Activated CD4-positive, alpha-beta T cell treated with anti-CD3 and anti-CD28 coated beads, Interleukin-2, amount 10 ng/mL, durations not matched to agents 24 days and 14 days (primary cell): ENCODE results near the gene NCKAP1. TPM values are rescaled to one million over a fixed set of nuclear protein-coding genes. Genes with fewer than 3 reads are reported as not detected.
"Not testable (repeated sequence)": the region's sequence is repeated elsewhere in the genome, so short reads cannot be mapped to it uniquely, and the experiment has no call there.

ENCODE experiments used
- DNase-seq: peaks from one replicate; pipeline ENCODE4 v3.0.0; 2022
- H3K27ac Mint-ChIP-seq: one replicate; pipeline ENCODE4 v1.8.0; 2022; ENCODE audit warnings: mild to moderate bottlenecking, mixed read lengths
- H3K27me3 Mint-ChIP-seq: one replicate; pipeline ENCODE4 v1.8.0; 2022; ENCODE audit warnings: mixed read lengths
- H3K36me3 Mint-ChIP-seq: one replicate; pipeline ENCODE4 v1.8.0; 2022; ENCODE audit warnings: low read depth, mild to moderate bottlenecking, mixed read lengths
- H3K4me1 Mint-ChIP-seq: one replicate; pipeline ENCODE4 v1.8.0; 2021; ENCODE audit warnings: mixed read lengths
- H3K4me3 Mint-ChIP-seq: one replicate; pipeline ENCODE4 v1.8.0; 2022; ENCODE audit warnings: mild to moderate bottlenecking, moderate library complexity, mixed read lengths
- H3K9me3 Mint-ChIP-seq: one replicate; pipeline ENCODE4 v1.8.0; 2021; ENCODE audit warnings: mixed read lengths
- intact Hi-C: fragments of 100-400 bp; cut with micrococcal nuclease; formaldehyde crosslinking; loops from one replicate; pipeline ENCODE4 v1.15.1; 2023
- total RNA-seq: library from RNA; stranded (reverse); gene quantifications from 2 replicates; pipeline ENCODE4 v1.2.3, GENCODE V29; 2022

The NCKAP1 gene
- total RNA-seq, 1 donor from 2014 or later, result 14.5 TPM

DNA sequence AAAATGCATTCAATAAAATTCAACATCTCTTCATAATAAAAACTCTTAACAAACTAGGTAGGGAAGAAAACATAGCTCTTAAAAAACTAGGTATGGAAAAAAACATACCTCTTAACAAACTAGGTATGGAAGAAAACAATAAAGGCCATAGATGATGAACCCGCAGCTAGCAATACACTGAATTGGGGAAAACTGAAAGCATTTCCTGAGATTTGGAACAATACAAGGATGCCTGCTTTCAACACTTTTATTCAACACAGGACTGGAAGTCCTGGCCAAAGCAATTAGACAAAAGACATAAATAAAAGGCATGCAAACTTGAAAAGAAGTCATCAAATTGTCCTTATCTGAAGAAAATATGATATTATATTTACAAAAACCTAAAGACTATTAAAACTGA, 67.8 kb downstream of the NCKAP1 start:
- no peaks in the 10 kb centered on the region for H3K4me1 Mint-ChIP-seq
- H3K36me3 Mint-ChIP-seq, result peaks cover 5% of the 10 kb centered on the region
- intact Hi-C loops, result no loop called here
- H3K4me3 Mint-ChIP-seq, result no peak overlapping the region
- no peaks in the 10 kb centered on the region for H3K9me3 Mint-ChIP-seq
- H3K27me3 Mint-ChIP-seq, result no peaks in the 10 kb centered on the region
- H3K27ac Mint-ChIP-seq, result no peak overlapping the region
- DNase-seq, result no peak

DNA sequence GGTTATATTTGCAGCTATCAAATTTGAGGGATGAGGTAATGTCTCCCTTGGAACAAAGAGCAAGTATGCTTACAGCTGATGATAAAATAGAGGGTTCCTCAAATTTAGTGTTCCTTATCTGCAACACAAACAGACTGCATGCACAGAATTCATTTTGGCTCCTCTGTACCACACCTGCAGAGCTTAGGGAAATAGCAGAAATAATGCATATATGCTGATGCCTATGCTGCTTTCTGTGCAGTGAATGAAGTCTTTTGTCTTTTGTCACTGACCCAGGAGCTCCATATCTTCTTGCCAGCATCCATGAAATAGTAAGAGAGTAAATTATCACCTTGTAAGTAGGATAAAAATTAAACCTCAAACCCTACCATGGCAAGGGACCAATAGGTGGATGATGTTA, 69.8 kb downstream of the NCKAP1 start:
- no peak for DNase-seq
- no peaks in the 10 kb centered on the region for H3K9me3 Mint-ChIP-seq
- H3K27me3 Mint-ChIP-seq, result no peaks in the 10 kb centered on the region
- no peaks in the 10 kb centered on the region for H3K4me1 Mint-ChIP-seq
- H3K27ac Mint-ChIP-seq, result no peak overlapping the region
- intact Hi-C loops, result no loop called here
- H3K4me3 Mint-ChIP-seq, result no peak overlapping the region
- peaks cover 5% of the 10 kb centered on the region for H3K36me3 Mint-ChIP-seq

DNA sequence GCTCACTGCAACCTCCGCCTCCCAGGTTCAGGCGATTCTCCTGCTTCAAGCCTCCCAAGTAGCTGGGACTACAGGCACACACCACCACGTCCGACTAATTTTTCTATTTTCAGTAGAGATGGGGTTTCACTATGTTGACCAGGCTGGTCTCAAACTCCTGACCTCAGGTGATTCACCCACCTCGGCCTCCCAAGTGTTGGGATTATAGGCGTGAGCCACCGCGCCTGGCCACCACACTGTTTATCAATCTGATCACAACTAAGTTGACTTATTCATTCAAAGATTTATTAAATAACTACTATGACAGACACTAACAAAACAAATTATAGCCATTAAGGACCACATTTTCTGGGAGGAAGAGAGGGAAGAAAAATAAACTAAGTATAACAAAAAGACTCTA, 71.9 kb downstream of the NCKAP1 start:
- intact Hi-C loops, H3K27ac Mint-ChIP-seq, H3K4me1 Mint-ChIP-seq, H3K36me3 Mint-ChIP-seq, H3K9me3 Mint-ChIP-seq, DNase-seq, H3K27me3 Mint-ChIP-seq, H3K4me3 Mint-ChIP-seq: not testable (repeated sequence)

DNA sequence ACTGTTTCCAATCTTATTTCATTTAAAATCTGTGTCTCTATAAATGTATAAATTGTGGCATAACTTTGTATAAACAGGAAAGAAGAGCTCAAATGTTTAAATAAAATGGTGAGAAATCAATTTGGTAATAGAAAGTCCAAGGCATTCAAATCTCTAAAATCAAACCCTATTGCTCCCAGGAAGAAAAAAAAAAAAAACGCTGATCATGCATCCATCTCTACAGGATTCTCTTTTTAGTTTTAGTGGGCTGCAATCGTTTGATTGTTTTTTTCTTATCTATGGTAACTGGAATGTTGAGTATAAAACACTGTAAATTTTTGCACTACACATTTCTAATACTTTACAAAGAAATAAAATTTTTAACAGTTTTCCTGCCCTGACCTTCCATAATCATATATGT, 75.6 kb downstream of the NCKAP1 start:
- no peaks in the 10 kb centered on the region for H3K27me3 Mint-ChIP-seq
- H3K9me3 Mint-ChIP-seq, result peaks cover 4% of the 10 kb centered on the region
- H3K36me3 Mint-ChIP-seq, result peaks cover 5% of the 10 kb centered on the region
- H3K4me1 Mint-ChIP-seq, result no peaks in the 10 kb centered on the region
- intact Hi-C loops, result no loop called here
- no peak for DNase-seq
- H3K27ac Mint-ChIP-seq, result no peak overlapping the region
- no peak overlapping the region for H3K4me3 Mint-ChIP-seq

DNA sequence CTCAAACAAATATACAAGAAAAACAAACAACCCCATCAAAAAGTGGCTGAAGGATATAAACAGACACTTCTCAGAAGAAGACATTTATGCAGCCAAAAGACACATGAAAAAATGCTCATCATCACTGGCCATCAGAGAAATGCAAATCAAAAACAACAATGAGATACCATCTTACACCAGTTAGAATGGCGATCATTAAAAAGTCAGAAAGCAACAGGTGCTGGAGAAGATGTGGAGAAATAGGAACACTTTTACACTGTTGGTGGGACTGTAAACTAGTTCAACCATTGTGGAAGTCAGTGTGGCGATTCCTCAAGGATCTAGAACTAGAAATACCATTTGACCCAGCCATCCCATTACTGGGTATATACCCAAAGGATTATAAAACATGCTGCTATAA, 77.4 kb downstream of the NCKAP1 start:
- intact Hi-C loops, DNase-seq, H3K27me3 Mint-ChIP-seq, H3K4me3 Mint-ChIP-seq, H3K4me1 Mint-ChIP-seq, H3K9me3 Mint-ChIP-seq, H3K36me3 Mint-ChIP-seq, H3K27ac Mint-ChIP-seq: not testable (repeated sequence)

DNA sequence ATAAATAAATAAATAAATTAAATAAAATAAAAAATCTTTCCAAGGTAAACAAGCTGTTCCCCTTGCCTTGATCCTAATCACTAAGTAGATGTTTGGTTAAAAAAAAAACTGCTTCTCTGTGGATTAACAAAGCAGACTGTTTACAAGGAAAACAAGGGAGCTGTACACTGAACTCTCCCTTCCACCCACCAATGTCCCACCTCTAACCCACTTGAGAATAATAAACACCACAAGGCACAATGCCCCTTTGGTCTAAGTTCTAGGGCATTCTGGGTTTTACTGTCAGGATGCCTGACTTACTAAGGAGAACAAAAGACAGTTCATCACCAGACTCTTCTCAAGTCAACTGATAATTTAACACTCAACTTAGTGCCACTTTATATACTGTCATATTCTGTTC, 83.5 kb downstream of the NCKAP1 start:
- no peak for DNase-seq
- Mint-ChIP-seq H3K27me3 (no peaks in the 10 kb centered on the region), H3K27ac (no peak overlapping the region), H3K9me3 (peaks cover 4% of the 10 kb centered on the region), H3K4me3 (no peak overlapping the region), H3K36me3 (peaks cover 12% of the 10 kb centered on the region), H3K4me1 (peaks cover 25% of the 10 kb centered on the region)
- intact Hi-C loops, result loop anchor here (10.0 kb wide), 1 partner anchor 260 kb away; no protein-coding TSS in a partner anchor

DNA sequence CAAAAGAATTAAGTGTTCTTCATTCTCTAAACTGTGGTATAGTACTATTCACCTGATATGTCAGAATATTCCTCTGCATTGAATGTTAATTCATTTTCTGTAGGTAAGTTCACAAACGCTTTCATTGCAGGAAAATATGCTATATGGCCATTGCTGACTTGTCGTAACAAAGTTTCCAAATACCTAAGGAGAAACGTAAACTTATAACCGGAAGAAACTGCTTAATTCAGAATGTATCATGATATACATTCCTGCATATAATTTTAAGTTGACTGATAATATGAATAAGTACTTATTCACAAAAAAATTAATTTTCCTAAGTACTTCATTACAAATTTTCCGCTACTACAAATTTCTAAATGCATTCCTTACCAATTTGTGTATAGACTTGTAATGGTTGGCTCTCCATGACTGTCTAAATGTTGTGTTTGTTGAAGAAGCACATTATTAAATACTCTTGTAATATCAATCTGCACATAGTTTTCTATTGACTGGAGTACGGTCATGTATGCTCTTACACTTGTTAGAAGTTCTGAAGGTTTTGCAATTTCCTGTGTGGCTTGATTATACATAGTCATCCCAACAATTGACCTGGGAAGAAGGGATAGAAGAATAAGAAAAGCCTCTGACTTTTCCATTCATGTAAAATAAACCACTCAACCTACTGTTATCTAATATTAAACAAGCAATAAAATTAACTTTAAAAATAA, 85.4 kb downstream of the NCKAP1 start:
- H3K36me3 Mint-ChIP-seq, result peaks cover 12% of the 10 kb centered on the region
- no peaks in the 10 kb centered on the region for H3K9me3 Mint-ChIP-seq
- no peaks in the 10 kb centered on the region for H3K27me3 Mint-ChIP-seq
- no peak overlapping the region for H3K27ac Mint-ChIP-seq
- no peak for DNase-seq
- intact Hi-C loops, result loop anchor here (10.0 kb wide), 1 partner anchor 262 kb away; no protein-coding TSS in a partner anchor
- H3K4me1 Mint-ChIP-seq, result peaks cover 31% of the 10 kb centered on the region
- H3K4me3 Mint-ChIP-seq, result no peak overlapping the region

DNA sequence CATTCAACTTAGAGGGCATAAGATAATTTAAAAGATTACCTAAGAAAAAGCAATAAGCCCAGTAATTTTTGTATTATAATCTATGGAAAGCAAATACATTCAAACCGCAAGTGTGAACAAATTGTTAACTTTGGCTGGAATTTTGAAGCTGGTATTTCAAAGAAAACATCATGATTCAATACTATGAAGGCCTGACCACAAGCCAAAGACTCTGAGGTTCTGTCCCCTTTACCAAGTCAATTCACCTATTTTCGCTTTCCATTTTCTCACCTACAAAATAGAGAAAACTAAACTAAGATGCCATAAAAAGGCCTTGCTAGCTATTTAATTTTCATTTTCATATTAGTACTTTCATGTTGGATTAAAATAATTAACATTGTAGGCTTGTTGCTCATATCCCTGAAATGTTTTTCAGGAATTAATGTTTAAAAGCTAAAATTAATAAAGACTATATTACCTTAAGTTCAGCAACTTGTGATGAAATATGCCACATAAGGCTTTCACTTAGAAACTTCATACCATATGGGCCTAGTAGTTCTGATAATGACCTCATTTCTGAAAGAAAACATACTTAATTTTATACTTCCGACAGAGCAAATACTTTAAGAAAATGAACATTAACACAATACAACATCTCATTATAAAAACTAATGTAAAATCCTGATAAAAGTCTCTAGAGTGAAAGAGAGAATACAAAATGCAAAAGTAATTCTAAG, 86.2 kb downstream of the NCKAP1 start:
- no peaks in the 10 kb centered on the region for H3K9me3 Mint-ChIP-seq
- peaks cover 12% of the 10 kb centered on the region for H3K36me3 Mint-ChIP-seq
- H3K4me1 Mint-ChIP-seq, result peaks cover 31% of the 10 kb centered on the region
- no peak overlapping the region for H3K4me3 Mint-ChIP-seq
- H3K27ac Mint-ChIP-seq, result peak overlapping the region; percentile 15
- intact Hi-C loops, result loop anchor here (10.0 kb wide), 1 partner anchor 263 kb away; no protein-coding TSS in a partner anchor
- H3K27me3 Mint-ChIP-seq, result no peaks in the 10 kb centered on the region
- DNase-seq, result peak; percentile 61

DNA sequence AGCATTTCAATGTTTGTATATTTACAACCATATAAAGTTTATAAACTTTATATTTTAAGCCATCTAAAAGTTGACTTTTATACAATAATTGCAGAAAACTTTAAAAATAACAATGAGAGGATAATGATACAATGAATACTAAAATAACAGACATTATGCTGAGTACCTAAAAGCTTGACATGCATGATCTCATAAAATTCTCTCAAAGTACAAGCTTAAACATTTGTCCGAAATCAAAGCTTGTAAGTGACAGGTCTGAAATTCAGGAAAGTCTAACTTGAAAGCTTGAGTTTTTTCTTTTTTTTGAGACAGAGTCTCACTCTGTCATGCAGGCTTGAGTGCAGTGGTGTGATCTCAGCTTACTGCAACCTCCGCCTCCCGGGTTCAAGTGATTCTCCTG, 87.7 kb downstream of the NCKAP1 start:
- DNase-seq, result no peak
- H3K4me1 Mint-ChIP-seq, result peaks cover 39% of the 10 kb centered on the region
- H3K4me3 Mint-ChIP-seq, result no peak overlapping the region
- H3K27ac Mint-ChIP-seq, result no peak overlapping the region
- no peaks in the 10 kb centered on the region for H3K27me3 Mint-ChIP-seq
- intact Hi-C loops, result loop anchor here (10.0 kb wide), 1 partner anchor 264 kb away; no protein-coding TSS in a partner anchor
- H3K36me3 Mint-ChIP-seq, result peaks cover 12% of the 10 kb centered on the region
- no peaks in the 10 kb centered on the region for H3K9me3 Mint-ChIP-seq

DNA sequence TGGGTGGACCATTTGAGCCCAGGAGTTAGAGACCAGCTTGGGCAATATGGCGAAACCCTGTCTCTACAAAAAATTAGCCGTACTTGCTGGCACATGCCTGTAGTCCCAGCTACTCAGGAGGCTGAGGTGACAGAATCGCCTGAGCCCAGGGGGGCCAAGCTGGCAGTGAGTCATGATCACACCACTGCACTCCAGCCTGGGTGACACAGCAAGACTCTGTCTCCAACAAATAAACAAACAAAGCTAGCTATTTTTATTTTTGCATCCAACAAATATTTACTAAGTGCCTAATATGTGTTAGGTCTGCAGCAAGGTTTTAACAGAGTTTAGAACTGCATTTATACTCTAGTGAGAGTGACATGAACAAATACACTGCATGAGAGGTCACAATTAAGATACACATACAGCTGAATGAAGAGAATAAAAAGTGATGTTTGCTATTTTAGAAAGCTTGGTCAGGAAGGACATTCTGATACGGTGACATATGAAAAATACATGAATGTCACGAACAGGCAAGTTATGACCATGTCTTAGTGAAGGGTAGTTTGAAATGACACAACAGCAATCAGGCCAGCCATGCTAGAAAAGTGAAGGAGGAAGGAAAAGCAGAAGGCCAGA, 88.6 kb downstream of the NCKAP1 start:
- no peak for DNase-seq
- Mint-ChIP-seq H3K27me3 (no peaks in the 10 kb centered on the region), H3K4me3 (no peak overlapping the region), H3K27ac (no peak overlapping the region), H3K4me1 (peaks cover 37% of the 10 kb centered on the region), H3K9me3 (no peaks in the 10 kb centered on the region), H3K36me3 (peaks cover 14% of the 10 kb centered on the region)
- intact Hi-C loops, result loop anchor here (10.0 kb wide), 1 partner anchor 265 kb away; no protein-coding TSS in a partner anchor

DNA sequence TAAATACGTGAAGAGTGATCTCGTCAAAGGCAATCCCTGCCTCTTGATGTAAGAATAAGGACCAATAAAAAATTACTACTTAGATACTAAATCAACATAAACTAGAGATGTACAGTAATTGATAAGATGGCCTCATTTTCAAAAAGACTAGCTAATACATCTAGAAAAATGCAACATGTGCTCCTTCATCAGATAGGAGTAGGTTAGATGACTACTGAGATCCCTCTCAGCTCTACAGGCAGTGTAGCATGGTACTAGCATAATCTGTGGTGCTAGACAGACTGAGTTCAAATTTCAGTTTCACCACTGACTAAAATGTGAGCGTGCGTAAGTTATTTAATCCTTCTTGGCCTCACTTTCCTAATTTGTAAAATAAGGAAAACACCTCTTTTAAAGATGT, 89.2 kb downstream of the NCKAP1 start:
- H3K36me3 Mint-ChIP-seq, result peaks cover 11% of the 10 kb centered on the region
- H3K27ac Mint-ChIP-seq, result no peak overlapping the region
- peaks cover 34% of the 10 kb centered on the region for H3K4me1 Mint-ChIP-seq
- no peaks in the 10 kb centered on the region for H3K9me3 Mint-ChIP-seq
- intact Hi-C loops, result no loop called here
- H3K4me3 Mint-ChIP-seq, result no peak overlapping the region
- DNase-seq, result no peak
- H3K27me3 Mint-ChIP-seq, result no peaks in the 10 kb centered on the region

DNA sequence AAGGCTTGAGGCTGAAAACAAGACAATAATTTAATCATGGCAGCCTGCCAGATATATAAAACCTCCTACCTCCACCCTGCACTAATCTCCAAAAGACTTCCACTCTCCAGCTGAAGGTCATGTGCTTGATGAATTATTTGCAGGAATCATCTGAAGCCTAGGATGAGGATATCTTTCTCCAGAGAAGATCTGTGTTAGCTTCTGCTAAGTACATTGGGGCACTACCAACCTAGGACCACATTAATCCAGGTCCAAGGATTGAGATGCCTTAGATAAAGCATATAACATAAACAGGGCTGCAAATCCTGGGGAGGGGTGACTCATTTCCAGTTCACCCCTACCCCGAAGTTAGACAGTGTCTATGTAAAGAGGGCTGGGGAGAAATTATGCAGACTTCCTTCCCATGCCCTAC, 91.3 kb downstream of the NCKAP1 start:
- DNase-seq, result no peak
- no peak overlapping the region for H3K27ac Mint-ChIP-seq
- peaks cover 3% of the 10 kb centered on the region for H3K36me3 Mint-ChIP-seq
- H3K4me1 Mint-ChIP-seq, result peaks cover 20% of the 10 kb centered on the region
- intact Hi-C loops, result no loop called here
- no peaks in the 10 kb centered on the region for H3K9me3 Mint-ChIP-seq
- H3K4me3 Mint-ChIP-seq, result no peak overlapping the region
- H3K27me3 Mint-ChIP-seq, result no peaks in the 10 kb centered on the region

DNA sequence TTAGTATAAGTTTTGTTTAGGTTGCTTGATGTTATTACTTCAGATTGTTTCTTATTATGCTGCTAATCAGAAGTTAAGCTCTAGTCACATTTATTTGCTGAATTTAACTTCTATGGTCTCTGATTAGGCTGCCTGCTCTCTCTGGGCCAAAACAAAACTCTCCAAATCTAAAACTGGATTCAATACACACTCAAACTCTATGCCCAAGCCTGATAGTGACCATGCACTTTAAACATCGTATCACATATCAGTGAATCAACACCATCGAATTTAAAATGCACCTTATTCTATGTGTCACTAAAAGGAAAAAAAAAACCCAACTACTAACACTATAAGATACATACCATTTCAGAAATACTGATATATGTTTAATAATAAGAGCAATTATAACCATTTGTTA, 94.9 kb downstream of the NCKAP1 start:
- Mint-ChIP-seq H3K4me1 (peaks cover 8% of the 10 kb centered on the region), H3K4me3 (no peak overlapping the region), H3K9me3 (no peaks in the 10 kb centered on the region), H3K36me3 (peaks cover 2% of the 10 kb centered on the region), H3K27ac (no peak overlapping the region), H3K27me3 (no peaks in the 10 kb centered on the region)
- intact Hi-C loops, result no loop called here
- no peak for DNase-seq

DNA sequence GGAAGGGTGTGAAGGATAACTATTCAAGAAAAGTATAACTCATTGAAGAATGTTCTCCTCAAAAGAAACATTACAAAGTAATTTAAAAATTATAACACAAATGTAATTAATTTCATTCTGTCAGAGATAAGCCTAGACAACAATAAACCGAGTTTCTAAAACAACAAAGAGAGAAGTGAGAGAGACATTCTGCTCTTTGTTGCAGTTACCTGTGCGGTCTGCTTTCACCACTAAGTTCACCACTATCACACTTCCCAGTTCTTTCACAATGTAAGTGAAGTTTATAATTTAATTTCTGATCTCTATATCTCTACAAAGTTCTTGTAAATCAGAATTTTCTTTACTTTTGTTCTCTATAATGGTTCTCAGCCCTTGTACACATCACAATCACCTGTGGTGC, 95.5 kb downstream of the NCKAP1 start:
- intact Hi-C loops, result no loop called here
- peaks cover 8% of the 10 kb centered on the region for H3K4me1 Mint-ChIP-seq
- no peak overlapping the region for H3K27ac Mint-ChIP-seq
- no peak overlapping the region for H3K4me3 Mint-ChIP-seq
- H3K9me3 Mint-ChIP-seq, result no peaks in the 10 kb centered on the region
- DNase-seq, result no peak
- peaks cover 2% of the 10 kb centered on the region for H3K36me3 Mint-ChIP-seq
- no peaks in the 10 kb centered on the region for H3K27me3 Mint-ChIP-seq
